DOHH2 (cell line): ENCODE results near the gene SFRP5.

Experiments
- H3F3A ChIP-seq: fragments of 200-600 bp; sonication (generic), shearing (Covaris generic); 2 replicates; pipeline ENCODE4 v1.6.0; 2016; ENCODE audit warnings: antibody characterized with exemption, mild to moderate bottlenecking; ENCODE audit not compliant: control insufficient read depth, insufficient read depth
- H3K27ac ChIP-seq: fragments of 200-600 bp; sonication (generic); 2 replicates; pipeline ENCODE4 v1.5.1; 2014; ENCODE audit warnings: low read depth, mild to moderate bottlenecking, low read length, moderate library complexity
- H3K27me3 ChIP-seq: fragments of 200-600 bp; sonication (generic); 2 replicates; pipeline ENCODE4 v1.6.1; 2014; ENCODE audit warnings: mild to moderate bottlenecking, low read length, mixed read lengths; ENCODE audit not compliant: control insufficient read depth
- H3K36me3 ChIP-seq: fragments of 200-600 bp; sonication (generic); 2 replicates; pipeline ENCODE4 v1.6.1; 2014; ENCODE audit warnings: mild to moderate bottlenecking, low read length, moderate library complexity, mixed read lengths; ENCODE audit not compliant: control insufficient read depth
- H3K4me1 ChIP-seq: fragments of 200-600 bp; sonication (generic); 2 replicates; pipeline ENCODE4 v1.6.1; 2014; ENCODE audit warnings: mild to moderate bottlenecking, low read length, mixed read lengths; ENCODE audit not compliant: control insufficient read depth
- H3K4me2 ChIP-seq: fragments of 200-600 bp; sonication (generic); 2 replicates; pipeline ENCODE4 v1.6.0; 2014; ENCODE audit warnings: mild to moderate bottlenecking, low read length, moderate library complexity
- H3K4me3 ChIP-seq: fragments of 200-600 bp; sonication (generic); 2 replicates; pipeline ENCODE4 v1.5.1; 2014; ENCODE audit warnings: mild to moderate bottlenecking, low read length, mixed read lengths
- H3K79me2 ChIP-seq: fragments of 200-600 bp; sonication (generic); 2 replicates; pipeline ENCODE4 v1.6.1; 2014; ENCODE audit warnings: mild to moderate bottlenecking, low read length, mixed read lengths; ENCODE audit not compliant: control insufficient read depth
- H3K9me2 ChIP-seq: fragments of 200-600 bp; sonication (generic); replicated peaks from 2 replicates; pipeline ENCODE4 v1.6.1; 2014; ENCODE audit warnings: mild to moderate bottlenecking, low read length, mixed read lengths; ENCODE audit not compliant: control insufficient read depth
- H3K9me3 ChIP-seq: fragments of 200-600 bp; sonication (generic); 2 replicates; pipeline ENCODE4 v1.6.1; 2014; ENCODE audit warnings: antibody characterized with exemption, low read length, mixed read lengths; ENCODE audit not compliant: control insufficient read depth, insufficient read depth
- H4K20me1 ChIP-seq: fragments of 200-600 bp; sonication (generic); 2 replicates; pipeline ENCODE4 v1.6.0; 2014; ENCODE audit warnings: low read depth, mild to moderate bottlenecking, antibody characterized with exemption, low read length, moderate library complexity; ENCODE audit not compliant: control insufficient read depth, insufficient read depth
- CTCF ChIP-seq: fragments of 200-600 bp; sonication (generic); IDR thresholded peaks from one replicate; pipeline ENCODE4 v1.5.1; 2014; ENCODE audit warnings: antibody characterized with exemption, mild to moderate bottlenecking, low read depth, low read length; ENCODE audit not compliant: poor library complexity, severe bottlenecking
- EZH2phosphoT487 ChIP-seq: fragments of 200-600 bp; sonication (generic); IDR thresholded peaks from 2 replicates; pipeline ENCODE4 v1.6.1; 2017; ENCODE audit warnings: borderline replicate concordance, mild to moderate bottlenecking, antibody characterized with exemption, low read length, moderate library complexity, mixed read lengths

The SFRP5 gene

GRCh38 chr10:97816609-97817008 lies 44.8 kb upstream of the SFRP5 start:
- no peaks in the 10 kb centered on the region for H3K79me2 ChIP-seq
- no peaks in the 10 kb centered on the region for H3K36me3 ChIP-seq
- no peaks in the 10 kb centered on the region for H4K20me1 ChIP-seq
- TF ChIP-seq EZH2phosphoT487 = no peak
- TF ChIP-seq CTCF = no peak
- no peaks in the 10 kb centered on the region for H3K9me3 ChIP-seq
- H3K27ac ChIP-seq = no peak overlapping the region
- peaks cover 30% of the 10 kb centered on the region for H3K27me3 ChIP-seq
- no peaks in the 10 kb centered on the region for H3K9me2 ChIP-seq
- H3K4me1 ChIP-seq = no peaks in the 10 kb centered on the region
- no peak overlapping the region for H3K4me2 ChIP-seq
- no peaks in the 10 kb centered on the region for H3F3A ChIP-seq
- no peak overlapping the region for H3K4me3 ChIP-seq

DNA sequence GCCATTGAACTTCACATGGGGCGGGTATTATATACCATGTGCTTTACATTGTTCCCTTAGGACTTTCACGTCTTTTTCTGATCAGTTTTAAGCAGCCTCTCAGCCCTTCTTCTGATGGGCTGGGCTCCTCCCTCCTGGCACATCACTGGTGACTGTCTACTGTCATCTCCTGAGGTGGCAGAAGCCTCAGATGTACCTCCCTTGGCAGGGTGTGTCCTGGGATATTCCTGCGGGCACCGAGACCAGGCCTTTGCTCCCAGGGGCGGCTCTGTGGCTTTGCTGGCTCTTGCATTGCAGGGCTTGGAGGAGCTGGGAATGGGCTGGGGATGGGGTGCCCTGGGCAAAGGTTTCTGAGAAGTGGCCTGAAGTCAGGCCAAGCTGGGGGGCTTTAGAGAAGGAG lies 43.2 kb upstream of the SFRP5 start:
- Histone ChIP-seq H3K4me2 (no peak overlapping the region), H3F3A (no peaks in the 10 kb centered on the region), H3K36me3 (no peaks in the 10 kb centered on the region), H3K9me3 (no peaks in the 10 kb centered on the region), H3K4me1 (no peaks in the 10 kb centered on the region), H4K20me1 (no peaks in the 10 kb centered on the region), H3K4me3 (no peak overlapping the region), H3K9me2 (no peaks in the 10 kb centered on the region), H3K79me2 (no peaks in the 10 kb centered on the region), H3K27me3 (peaks cover 27% of the 10 kb centered on the region), H3K27ac (no peak overlapping the region)
- TF ChIP-seq EZH2phosphoT487 (no peak), CTCF (no peak)

DNA sequence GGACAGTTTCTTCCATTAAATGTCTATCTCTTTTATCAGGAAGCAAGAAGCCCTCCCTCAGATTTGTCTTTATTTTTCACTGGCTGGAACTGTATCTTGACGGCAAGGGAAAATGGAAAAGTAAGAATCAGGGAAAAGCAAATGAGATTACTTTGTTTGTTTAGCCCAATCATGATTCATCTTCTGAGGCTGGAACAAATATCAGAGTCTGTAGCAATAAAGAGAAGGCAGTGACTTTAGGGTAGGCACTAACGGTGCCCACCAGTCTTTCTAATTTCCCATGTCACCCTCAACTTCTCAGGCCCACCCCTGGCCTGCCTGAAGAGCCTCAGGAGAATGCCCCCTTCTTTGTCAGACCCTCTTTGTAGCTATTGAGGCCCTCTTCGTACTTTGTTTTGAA lies 41.5 kb upstream of the SFRP5 start:
- Histone ChIP-seq H3K4me2 (no peak overlapping the region), H3K9me3 (no peaks in the 10 kb centered on the region)

More for the DNA sequence above, 41.5 kb upstream of the SFRP5 start:
- Histone ChIP-seq H3K9me2 (no peaks in the 10 kb centered on the region), H3K4me1 (no peaks in the 10 kb centered on the region), H3K36me3 (no peaks in the 10 kb centered on the region), H3K79me2 (no peaks in the 10 kb centered on the region), H3K27ac (no peak overlapping the region), H3F3A (no peaks in the 10 kb centered on the region), H3K4me3 (no peak overlapping the region), H4K20me1 (no peaks in the 10 kb centered on the region), H3K27me3 (peaks cover 16% of the 10 kb centered on the region)
- TF ChIP-seq CTCF (no peak), EZH2phosphoT487 (no peak)
